Retina (tissue), 1 donor: Measurements from ENCODE around the gene RTTN.

Experiments used
- DNase-seq: peaks from one replicate; pipeline ENCODE4 v3.0.0-alpha.2; 2016

RTTN gene

GRCh38 chr18:70069965-70070364 is 135.5 kb downstream of the RTTN start:
- no peak for DNase-seq

- DNase-seq, result no peak
Observed at GRCh38 chr18:70069382-70069781, 136.1 kb downstream of the RTTN start.

GRCh38 chr18:70068981-70069380 is 136.5 kb downstream of the RTTN start:
- no peak for DNase-seq

- DNase-seq, result no peak
Observed at GRCh38 chr18:70059684-70060083, 145.8 kb downstream of the RTTN start.

- DNase-seq, result no peak
Observed at GRCh38 chr18:70058916-70059315, 146.6 kb downstream of the RTTN start.

GRCh38 chr18:70047931-70048603 is 157.4 kb downstream of the RTTN start:
- no peak for DNase-seq

- no peak for DNase-seq
Observed at GRCh38 chr18:70046796-70047195, 158.7 kb downstream of the RTTN start.

- DNase-seq, result no peak
Observed at GRCh38 chr18:70046207-70046606, 159.3 kb downstream of the RTTN start.

- DNase-seq, result no peak
Observed at GRCh38 chr18:70044632-70045031, 160.9 kb downstream of the RTTN start.

GRCh38 chr18:70041459-70042050 is 163.9 kb downstream of the RTTN start:
- no peak for DNase-seq

GRCh38 chr18:70039186-70039585 is 166.3 kb downstream of the RTTN start:
- no peak for DNase-seq

GRCh38 chr18:70037431-70038061 is 167.9 kb downstream of the RTTN start:
- no peak for DNase-seq

- DNase-seq, result no peak
Observed at GRCh38 chr18:70036771-70037347, 168.6 kb downstream of the RTTN start.

- DNase-seq, result no peak
Observed at GRCh38 chr18:70036168-70036567, 169.3 kb downstream of the RTTN start.

- DNase-seq, result no peak
Observed at GRCh38 chr18:70031221-70031620, 174.3 kb downstream of the RTTN start.

- no peak for DNase-seq
Observed at GRCh38 chr18:70030728-70031127, 174.8 kb downstream of the RTTN start.

GRCh38 chr18:70029163-70029562 is 176.3 kb downstream of the RTTN start:
- no peak for DNase-seq

- DNase-seq, result no peak
Observed at GRCh38 chr18:70028734-70029133, 176.8 kb downstream of the RTTN start.

- no peak for DNase-seq
Observed at GRCh38 chr18:70028084-70028483, 177.4 kb downstream of the RTTN start.

- DNase-seq, result no peak
Observed at GRCh38 chr18:70025580-70025979, 179.9 kb downstream of the RTTN start.

- DNase-seq, result no peak
Observed at GRCh38 chr18:70024829-70025228, 180.7 kb downstream of the RTTN start.

- no peak for DNase-seq
Observed at GRCh38 chr18:70024093-70024492, 181.4 kb downstream of the RTTN start.

GRCh38 chr18:70022636-70023035 is 182.9 kb downstream of the RTTN start:
- DNase-seq, result no peak

GRCh38 chr18:70021498-70021897 is 184.0 kb downstream of the RTTN start:
- no peak for DNase-seq
